ENCODE results near the gene SCUBE1.

Gene SCUBE1

DNA sequence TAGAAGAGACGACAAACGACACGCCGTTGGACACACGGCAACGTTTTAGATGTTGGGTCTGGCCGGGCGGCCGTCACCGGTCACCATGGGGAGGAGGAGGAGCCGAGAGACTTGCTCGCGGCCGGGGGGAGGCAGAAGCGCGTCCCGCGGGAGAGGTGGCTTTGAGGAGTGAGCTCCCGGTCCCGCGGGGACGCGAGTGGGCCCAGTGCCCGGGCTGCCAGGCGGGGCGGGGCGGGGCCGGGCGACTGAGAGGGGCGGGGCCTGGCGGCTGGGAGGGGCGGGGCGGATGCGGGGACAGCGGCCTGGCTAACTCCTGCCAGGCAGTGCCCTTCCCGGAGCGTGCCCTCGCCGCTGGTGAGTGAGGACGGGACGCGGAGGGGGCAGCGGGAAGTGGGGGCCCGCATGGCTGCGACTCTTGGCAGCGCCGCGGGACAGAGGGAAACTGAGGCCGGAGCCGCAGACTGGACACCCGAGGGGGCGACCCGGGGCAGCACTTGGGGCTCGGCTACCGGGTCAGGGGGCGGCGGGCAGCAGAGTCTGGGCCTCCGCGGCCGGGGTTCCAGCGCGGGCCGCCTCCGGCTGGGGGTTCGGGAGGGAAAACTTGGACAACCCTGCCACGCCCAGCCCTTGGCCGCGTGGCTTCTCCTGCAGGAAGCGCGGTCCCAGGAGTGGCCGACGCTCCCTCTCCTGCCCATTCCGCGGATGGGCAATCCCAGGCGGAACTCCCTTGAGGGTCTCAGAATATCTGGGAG, 191.7 kb downstream of the SCUBE1 start, which contains the start of gene TSPO:
Gene TSPO, plus strand, starts transcription at position 309 of the 752 bp plus-strand sequence. CDS start 7,680 bp downstream, outside the sequence.
- DNase-seq: peak; percentile 62

DNA sequence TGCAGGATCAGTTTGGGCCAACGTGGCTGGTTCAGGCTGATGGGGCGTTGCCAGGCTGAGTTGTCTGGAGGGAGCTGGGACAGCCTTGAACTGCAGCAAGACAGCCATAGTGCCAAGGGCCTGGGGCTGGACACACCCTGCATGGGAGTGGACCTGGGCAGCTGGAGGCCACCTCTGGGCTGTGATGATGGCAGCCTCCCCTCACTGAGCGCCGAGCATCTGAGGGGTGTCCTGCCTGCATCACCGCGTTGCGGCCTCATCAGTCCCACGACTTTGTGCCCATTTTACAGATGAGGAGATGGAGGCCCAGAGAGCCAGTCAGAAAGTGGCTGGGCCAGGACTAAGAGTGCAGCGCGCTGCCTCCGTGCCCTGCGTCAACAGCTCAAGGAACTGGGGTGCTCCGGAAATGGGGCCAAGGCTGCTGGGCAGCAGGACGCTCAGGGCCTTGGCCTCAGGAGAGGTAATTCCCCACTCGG, 192.4 kb downstream of the SCUBE1 start:
- DNase-seq: no peak

DNA sequence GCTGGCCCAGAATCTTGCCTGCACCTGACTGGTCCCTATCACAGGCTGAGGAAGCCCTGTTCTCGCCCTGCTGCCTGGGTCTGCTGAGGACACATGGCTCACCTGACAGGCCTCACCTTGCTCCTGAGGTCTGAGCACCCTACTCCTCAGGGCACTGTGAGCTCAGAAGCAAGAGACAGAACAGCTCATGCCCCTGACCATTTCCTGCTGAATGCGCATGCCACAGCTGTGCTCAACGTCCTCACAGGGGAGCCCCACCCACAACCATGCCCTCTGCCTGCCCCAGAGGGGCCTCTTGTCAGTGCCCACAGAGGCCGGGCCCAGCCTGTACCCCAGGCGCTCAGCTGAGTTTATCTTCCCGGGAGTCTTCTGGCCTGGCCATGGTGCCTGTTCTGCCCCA, 194.6 kb downstream of the SCUBE1 start:
- no peak for DNase-seq

DNA sequence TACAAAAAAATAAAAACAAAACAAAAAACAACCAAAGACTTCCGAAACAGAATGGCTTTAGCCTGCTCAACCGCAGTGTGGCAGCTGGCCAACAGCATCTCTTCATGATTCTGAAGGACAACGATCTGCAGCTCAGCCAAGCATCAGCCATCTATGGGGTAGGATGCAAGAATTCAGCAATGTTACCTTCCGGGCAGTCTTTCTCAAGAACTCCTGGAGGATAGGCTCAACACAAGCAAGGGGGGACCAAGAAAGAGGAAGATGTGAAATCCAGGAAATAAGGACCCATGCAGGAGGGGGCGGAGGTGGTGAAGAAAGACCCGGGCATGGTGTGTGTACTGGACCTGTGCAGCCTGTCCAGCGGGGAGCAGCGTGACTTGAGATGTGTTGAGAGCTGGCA, 195.4 kb downstream of the SCUBE1 start:
- DNase-seq: no peak
